Endothelial cell of umbilical vein (primary cell): ENCODE measurements around the gene SYTL3. TPM values are rescaled to one million over a fixed set of nuclear protein-coding genes. Genes with fewer than 3 reads are reported as not detected.

Experiments used
- BruUV-seq: library from RNA; stranded (reverse); fragments of 400-500 nt; replicated peaks from 2 replicates; lab custom pipeline; 2021; lab: Mats Ljungman, UMichigan
- CTCF ChIA-PET: fragments of 300-600, 350-600 bp; sonication (Branson Sonifier 250); formaldehyde crosslinking; loops from one replicate; lab custom pipeline; 2021; ENCODE audit warnings: antibody characterized with exemption, inconsistent platforms; lab: Charles Lee
- POLR2A ChIA-PET: fragments of 300-600, 350-600 bp; sonication (Branson Sonifier 250); formaldehyde crosslinking; loops from one replicate; lab custom pipeline; 2021; ENCODE audit warnings: antibody characterized with exemption, inconsistent platforms; lab: Charles Lee
- DNase-seq: peaks from one replicate; pipeline ENCODE4 v3.0.0-alpha.2; 2011; ENCODE audit warnings: low read depth, low spot score
- FAIRE-seq: peaks from 2 replicates; lab custom pipeline; 2011; peaks lifted over from hg19 to GRCh38; lab: Jason Lieb, UNC
- H2AFZ ChIP-seq: 2 replicates; pipeline ENCODE4 v1.6.0; 2012; ENCODE audit warnings: low read depth, low read length, control low read depth, inconsistent platforms
- H3K27ac ChIP-seq: 2 replicates; pipeline ENCODE4 v1.5.1; 2011; ENCODE audit warnings: low read depth, mild to moderate bottlenecking, control low read depth, low read length, moderate library complexity; ENCODE audit not compliant: insufficient read depth
- H3K27me3 ChIP-seq, 2 experiments: 2 replicates each; pipeline versions ENCODE4 v1.6.0 to v1.6.1; 2011; ENCODE audit warnings: low read length in 2 of 2, mixed read lengths in 1 of 2; ENCODE audit not compliant: control insufficient read depth in 2 of 2, insufficient read depth in 2 of 2
- H3K36me3 ChIP-seq, 2 experiments: 2 replicates in 1 of 2; 3 replicates in 1 of 2; pipeline ENCODE4 v1.5.1; 2011; ENCODE audit warnings: low read length in 2 of 2, mild to moderate bottlenecking in 1 of 2, moderate library complexity in 1 of 2; ENCODE audit not compliant: control insufficient read depth in 2 of 2, insufficient read depth in 2 of 2; ENCODE audit errors: extremely low read depth in 1 of 2
- H3K4me1 ChIP-seq: 3 replicates; pipeline ENCODE4 v1.5.1; 2011; ENCODE audit warnings: mild to moderate bottlenecking, low read length; ENCODE audit not compliant: control insufficient read depth, insufficient read depth; ENCODE audit errors: extremely low read depth
- H3K4me2 ChIP-seq: 2 replicates; pipeline ENCODE4 v1.6.1; 2011; ENCODE audit warnings: low read length, control low read depth, mixed read lengths; ENCODE audit not compliant: insufficient read depth
- H3K4me3 ChIP-seq, 3 experiments: fragments of 200-600 bp in 1 of 3; sonication (generic), shearing (Covaris generic) in 1 of 3; replicated peaks in 1 of 3; 2 replicates each; pipeline ENCODE4 v1.5.1; 2011 to 2016; ENCODE audit warnings: control low read depth in 3 of 3, low read length in 3 of 3, mild to moderate bottlenecking in 2 of 3, inconsistent platforms in 1 of 3, low read depth in 1 of 3, moderate library complexity in 1 of 3; ENCODE audit not compliant: insufficient read depth in 1 of 3
- H3K79me2 ChIP-seq: 2 replicates; pipeline ENCODE4 v1.6.0; 2012; ENCODE audit warnings: low read length, inconsistent platforms; ENCODE audit not compliant: control insufficient read depth, insufficient read depth
- H3K9ac ChIP-seq: replicated peaks from 2 replicates; pipeline ENCODE3; 2011; ENCODE audit warnings: low read length, control low read depth; ENCODE audit not compliant: insufficient read depth; ENCODE audit errors: extremely low read depth
- H3K9me1 ChIP-seq: replicated peaks from 3 replicates; pipeline ENCODE4 v1.6.0; 2011; ENCODE audit warnings: mild to moderate bottlenecking, low read length; ENCODE audit not compliant: control insufficient read depth, insufficient read depth; ENCODE audit errors: extremely low read depth
- H3K9me3 ChIP-seq: replicated peaks from 2 replicates; pipeline ENCODE4 v1.5.1; 2012; ENCODE audit warnings: low read length, inconsistent platforms; ENCODE audit not compliant: control insufficient read depth, insufficient read depth
- H4K20me1 ChIP-seq: replicated peaks from 2 replicates; pipeline ENCODE3; 2011; ENCODE audit warnings: mild to moderate bottlenecking, low read length; ENCODE audit not compliant: control insufficient read depth, insufficient read depth; ENCODE audit errors: extremely low read depth
- EZH2 ChIP-seq: IDR thresholded peaks from 2 replicates; pipeline ENCODE4 v1.6.1; 2012; ENCODE audit warnings: borderline replicate concordance, low read depth, mild to moderate bottlenecking, moderate library complexity, low read length, inconsistent platforms; ENCODE audit not compliant: severe bottlenecking
- FOS ChIP-seq: IDR thresholded peaks from 2 replicates; pipeline ENCODE4 v1.6.1; 2011; ENCODE audit warnings: mild to moderate bottlenecking, low read length, moderate library complexity, borderline replicate concordance; ENCODE audit not compliant: insufficient read depth
- GATA2 ChIP-seq: IDR thresholded peaks from 2 replicates; pipeline ENCODE4 v1.7.0; 2011; ENCODE audit warnings: low read depth, mild to moderate bottlenecking, moderate library complexity, mixed read lengths, low read length; ENCODE audit not compliant: insufficient read length, insufficient read depth
- JUN ChIP-seq: IDR thresholded peaks from 2 replicates; pipeline ENCODE4 v1.6.1; 2011; ENCODE audit warnings: borderline replicate concordance, low read depth; ENCODE audit not compliant: insufficient read length, insufficient read depth
- MYC ChIP-seq: IDR thresholded peaks from one replicate; pipeline ENCODE4 v1.6.1; 2011; ENCODE audit warnings: mild to moderate bottlenecking, low read depth, low read length
- POLR2A ChIP-seq: IDR thresholded peaks from 2 replicates; pipeline ENCODE4 v1.6.1; 2012; ENCODE audit warnings: low read depth, mild to moderate bottlenecking, control low read depth, low read length
- POLR2AphosphoS5 ChIP-seq: IDR thresholded peaks from 2 replicates; pipeline ENCODE4 v1.6.1; 2012; ENCODE audit warnings: low read depth, mild to moderate bottlenecking, control low read depth, low read length, moderate library complexity; ENCODE audit not compliant: insufficient read depth
- dilution Hi-C: fragments of 300-500 bp; cut with MboI; formaldehyde crosslinking; loops from one replicate; pipeline ENCODE4 v1.15.0; 2019; ENCODE audit warnings: low sequenced_read_pairs; ENCODE audit not compliant: extremely low pct_ligation_motif_present
- intact Hi-C: fragments of 100-400 bp; cut with micrococcal nuclease; formaldehyde crosslinking; loops from one replicate; pipeline ENCODE4 v1.10.0; 2022
- polyA plus RNA-seq, 4 experiments: library from polyadenylated mRNA; depleted of rRNA in 3 of 4; stranded (reverse) in 3 of 4; unstranded in 1 of 4; fragments of >200 nt; gene quantifications; 2 replicates each; pipeline versions ENCODE4 v1.2.1 to v1.2.3, GENCODE V29; 2011 to 2012; ENCODE audit warnings: missing spikeins in 1 of 4
- total RNA-seq: library from RNA; stranded (reverse); gene quantifications from 2 replicates; pipeline ENCODE4 v1.2.3, GENCODE V29; 2021
- TF ChIP-seq, protein P1 (sequence below), 2 donors: IDR thresholded peaks; 1 replicate in 1 of 2; 2 replicates in 1 of 2; pipeline ENCODE4 v1.5.1; 2011; ENCODE audit warnings: low read length in 2 of 2, mild to moderate bottlenecking in 2 of 2, moderate library complexity in 2 of 2, control low read depth in 1 of 2, inconsistent platforms in 1 of 2, low read depth in 1 of 2; ENCODE audit not compliant: insufficient read depth in 1 of 2; ENCODE audit errors: extremely low read depth in 1 of 2
- TF ChIP-seq, protein P2 (sequence below): IDR thresholded peaks from 2 replicates; pipeline ENCODE4 v1.6.1; 2011; ENCODE audit not compliant: insufficient read depth, insufficient read length

SYTL3 gene
- total and polyA plus RNA-seq, 2 donors (not counting 3 experiments of a cell fraction or from before 2014, with no cell fraction given): 0.59 to 0.77 TPM

DNA sequence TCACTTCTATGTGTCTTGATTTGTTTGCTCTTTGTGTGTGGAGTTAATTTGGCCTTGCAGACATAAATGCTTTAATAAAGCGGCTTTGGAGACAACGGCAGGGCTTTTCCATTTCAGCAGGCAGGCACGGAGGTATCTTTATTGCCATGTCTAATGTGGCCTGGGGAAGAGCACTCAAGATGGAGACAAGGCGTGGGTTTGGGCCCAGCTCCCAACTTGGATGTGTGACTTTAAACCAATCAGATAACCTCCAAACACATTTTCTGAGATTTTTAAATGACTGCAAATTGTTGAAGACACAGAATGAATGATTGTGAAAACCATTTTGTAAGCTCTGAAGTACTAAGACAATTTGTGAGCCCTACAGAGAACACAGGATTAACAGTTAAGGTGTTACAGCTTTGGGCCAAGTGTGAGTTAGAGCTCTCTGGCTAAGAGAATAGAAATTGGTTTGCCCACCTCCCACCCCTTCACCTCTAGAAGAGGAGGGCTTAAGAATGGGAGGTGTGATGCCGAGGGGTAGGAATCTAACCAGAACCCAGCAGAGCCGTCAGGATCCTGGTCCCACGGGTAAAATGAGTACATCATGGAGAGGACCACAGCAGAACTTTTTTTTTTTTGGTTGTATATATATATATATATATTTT lies 14.3 kb upstream of the SYTL3 start:
- TF ChIP-seq JUN: no peak
- TF ChIP-seq, protein P1, sequence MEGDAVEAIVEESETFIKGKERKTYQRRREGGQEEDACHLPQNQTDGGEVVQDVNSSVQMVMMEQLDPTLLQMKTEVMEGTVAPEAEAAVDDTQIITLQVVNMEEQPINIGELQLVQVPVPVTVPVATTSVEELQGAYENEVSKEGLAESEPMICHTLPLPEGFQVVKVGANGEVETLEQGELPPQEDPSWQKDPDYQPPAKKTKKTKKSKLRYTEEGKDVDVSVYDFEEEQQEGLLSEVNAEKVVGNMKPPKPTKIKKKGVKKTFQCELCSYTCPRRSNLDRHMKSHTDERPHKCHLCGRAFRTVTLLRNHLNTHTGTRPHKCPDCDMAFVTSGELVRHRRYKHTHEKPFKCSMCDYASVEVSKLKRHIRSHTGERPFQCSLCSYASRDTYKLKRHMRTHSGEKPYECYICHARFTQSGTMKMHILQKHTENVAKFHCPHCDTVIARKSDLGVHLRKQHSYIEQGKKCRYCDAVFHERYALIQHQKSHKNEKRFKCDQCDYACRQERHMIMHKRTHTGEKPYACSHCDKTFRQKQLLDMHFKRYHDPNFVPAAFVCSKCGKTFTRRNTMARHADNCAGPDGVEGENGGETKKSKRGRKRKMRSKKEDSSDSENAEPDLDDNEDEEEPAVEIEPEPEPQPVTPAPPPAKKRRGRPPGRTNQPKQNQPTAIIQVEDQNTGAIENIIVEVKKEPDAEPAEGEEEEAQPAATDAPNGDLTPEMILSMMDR (IDR thresholded peaks at IDR 0.05; ENCODE audit: extremely low read depth in 1 of 2, insufficient read depth in 1 of 2, low read depth in 1 of 2, low read length in 2 of 2): no peak
- Histone ChIP-seq H3K9me1 (no peaks in the 10 kb centered on the region), H3K4me2 (no peak overlapping the region), H3K36me3 (peaks cover 6 to 12% of the 10 kb centered on the region in 2 experiments), H2AFZ (no peak overlapping the region), H3K79me2 (peaks cover 16% of the 10 kb centered on the region), H3K27me3 (no peaks in the 10 kb centered on the region), H3K27ac (no peak overlapping the region), H3K4me3 (no peak overlapping the region), H3K4me1 (peaks cover 21% of the 10 kb centered on the region), H4K20me1 (no peaks in the 10 kb centered on the region), H3K9ac (no peak overlapping the region), H3K9me3 (no peaks in the 10 kb centered on the region)
- FAIRE-seq (no peak), DNase-seq (no peak)
- BruUV-seq: no TSS peak
- intact Hi-C loops (no loop called here), dilution Hi-C loops (no loop called here)
- POLR2A ChIA-PET: no interaction called here
- CTCF ChIA-PET: interaction anchor here (0.9 kb wide), 1 partner anchor 14 kb away, joined by 3 read pairs; the partner anchor contains the start of gene SYTL3

DNA sequence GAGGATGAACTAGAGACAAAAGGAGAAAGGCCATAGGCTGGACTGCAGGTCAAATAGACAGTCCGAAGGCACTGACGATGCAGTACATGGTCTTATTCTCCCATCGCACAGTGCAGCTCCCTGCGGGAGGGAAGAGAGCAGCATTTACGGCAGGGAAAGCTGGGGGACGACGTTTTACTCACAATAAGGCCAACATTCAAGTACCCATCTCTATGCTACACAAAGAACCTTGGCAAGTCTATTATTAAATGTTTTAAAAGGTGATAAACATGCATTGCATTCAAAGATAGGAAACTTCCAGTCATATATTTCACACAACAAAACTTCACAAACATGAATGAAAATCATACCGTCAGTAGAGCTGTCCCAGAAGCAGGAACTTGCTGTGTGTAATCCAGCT lies 13.1 kb upstream of the SYTL3 start:
- Histone ChIP-seq H2AFZ (no peak overlapping the region), H3K9ac (no peak overlapping the region), H3K9me3 (no peaks in the 10 kb centered on the region), H3K9me1 (no peaks in the 10 kb centered on the region), H3K4me1 (peaks cover 13% of the 10 kb centered on the region), H3K4me2 (no peak overlapping the region), H3K27ac (no peak overlapping the region), H3K36me3 (peaks cover 6 to 12% of the 10 kb centered on the region in 2 experiments), H3K27me3 (no peaks in the 10 kb centered on the region), H3K4me3 (no peak overlapping the region), H3K79me2 (peaks cover 26% of the 10 kb centered on the region), H4K20me1 (no peaks in the 10 kb centered on the region)
- dilution Hi-C loops (no loop called here), intact Hi-C loops (no loop called here)
- DNase-seq (no peak), FAIRE-seq (no peak)
- no TSS peak for BruUV-seq
- ChIA-PET CTCF (interaction anchor here (0.7 to 1.2 kb wide), 2 partner anchors 416 to 423 kb away, joined by 3 read pairs; no protein-coding TSS in a partner anchor), POLR2A (no interaction called here)
- no peak for TF ChIP-seq GATA2
- no peak for TF ChIP-seq FOS
- no peak for TF ChIP-seq EZH2
- TF ChIP-seq, protein P1 (IDR thresholded peaks at IDR 0.05; ENCODE audit: extremely low read depth in 1 of 2, insufficient read depth in 1 of 2, low read depth in 1 of 2, low read length in 2 of 2): no peak
- no peak for TF ChIP-seq POLR2AphosphoS5
- TF ChIP-seq JUN: no peak
- no peak for TF ChIP-seq MYC
- no peak for TF ChIP-seq POLR2A
- TF ChIP-seq, protein P2, sequence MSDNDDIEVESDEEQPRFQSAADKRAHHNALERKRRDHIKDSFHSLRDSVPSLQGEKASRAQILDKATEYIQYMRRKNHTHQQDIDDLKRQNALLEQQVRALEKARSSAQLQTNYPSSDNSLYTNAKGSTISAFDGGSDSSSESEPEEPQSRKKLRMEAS: no peak
